Measurements from ENCODE around the gene KRT16. TPM values are rescaled to one million over a fixed set of nuclear protein-coding genes. Genes with fewer than 3 reads are reported as not detected.
A peak's percentile ranks its signal among the peaks of the same experiment; 100 is the strongest.
"Not testable (repeated sequence)": the region's sequence is repeated elsewhere in the genome, so short reads cannot be mapped to it uniquely, and the experiment has no call there.

KRT16 gene
- total RNA-seq, 1 donor from 2014 or later = 4.8 TPM

GRCh38 chr17:41614098-41614497 lies 1.5 kb upstream of the KRT16 start:
- TF ChIP-seq CTCF (IDR thresholded peaks at IDR 0.05; ENCODE audit: insufficient read depth, low read length, poor library complexity, severe bottlenecking) = no peak
- H3K36me3 ChIP-seq (ENCODE audit: control insufficient read depth, insufficient read depth, low read length) = no peaks in the 10 kb centered on the region
- DNase-seq (ENCODE audit: low read depth) = no peak
- H3K27me3 ChIP-seq (ENCODE audit: control insufficient read depth, insufficient read depth, low read length) = peaks cover 4% of the 10 kb centered on the region
- H3K4me3 ChIP-seq (ENCODE audit: low read depth, low read length) = no peak overlapping the region

GRCh38 chr17:41613277-41614082 lies 913 bp upstream of the KRT16 start:
- no peak overlapping the region for H3K4me3 ChIP-seq (ENCODE audit: low read depth, low read length)
- peaks cover 4% of the 10 kb centered on the region for H3K27me3 ChIP-seq (ENCODE audit: control insufficient read depth, insufficient read depth, low read length)
- no peaks in the 10 kb centered on the region for H3K36me3 ChIP-seq (ENCODE audit: control insufficient read depth, insufficient read depth, low read length)
- no peak for TF ChIP-seq CTCF (IDR thresholded peaks at IDR 0.05; ENCODE audit: insufficient read depth, low read length, poor library complexity, severe bottlenecking)
- no peak for DNase-seq (ENCODE audit: low read depth)

GRCh38 chr17:41610965-41611640 lies 1.5 kb downstream of the KRT16 start:
- no peak overlapping the region for H3K4me3 ChIP-seq (ENCODE audit: low read depth, low read length)
- H3K27me3 ChIP-seq (ENCODE audit: control insufficient read depth, insufficient read depth, low read length) = peaks cover 4% of the 10 kb centered on the region
- H3K36me3 ChIP-seq (ENCODE audit: control insufficient read depth, insufficient read depth, low read length) = no peaks in the 10 kb centered on the region
- DNase-seq (ENCODE audit: low read depth) = no peak
- no peak for TF ChIP-seq CTCF (IDR thresholded peaks at IDR 0.05; ENCODE audit: insufficient read depth, low read length, poor library complexity, severe bottlenecking)

- H3K36me3 ChIP-seq (ENCODE audit: control insufficient read depth, insufficient read depth, low read length); H3K27me3 ChIP-seq (ENCODE audit: control insufficient read depth, insufficient read depth, low read length); DNase-seq (ENCODE audit: low read depth); H3K4me3 ChIP-seq (ENCODE audit: low read depth, low read length): not testable (repeated sequence)
- peak; percentile 20 for TF ChIP-seq CTCF (IDR thresholded peaks at IDR 0.05; ENCODE audit: insufficient read depth, low read length, poor library complexity, severe bottlenecking)
These were observed 2.5 kb downstream of the KRT16 start for GRCh38 chr17:41610061-41610517.

GRCh38 chr17:41606930-41607329 lies 5.6 kb downstream of the KRT16 start:
- DNase-seq (ENCODE audit: low read depth) = not testable (repeated sequence)

GRCh38 chr17:41602524-41602923 lies 10.0 kb downstream of the KRT16 start:
- Histone ChIP-seq H3K27me3 (ENCODE audit: control insufficient read depth, insufficient read depth, low read length) (peaks cover 2% of the 10 kb centered on the region), H3K36me3 (ENCODE audit: control insufficient read depth, insufficient read depth, low read length) (no peaks in the 10 kb centered on the region), H3K4me3 (ENCODE audit: low read depth, low read length) (no peak overlapping the region)
- no peak for DNase-seq (ENCODE audit: low read depth)
- TF ChIP-seq CTCF (IDR thresholded peaks at IDR 0.05; ENCODE audit: insufficient read depth, low read length, poor library complexity, severe bottlenecking) = no peak

More at GRCh38 chr17:41606930-41607329, 5.6 kb downstream of the KRT16 start:
- H3K4me3 ChIP-seq (ENCODE audit: low read depth, low read length); H3K36me3 ChIP-seq (ENCODE audit: control insufficient read depth, insufficient read depth, low read length); H3K27me3 ChIP-seq (ENCODE audit: control insufficient read depth, insufficient read depth, low read length): not testable (repeated sequence)

All from kidney epithelial cell (primary cell).